ENCODE results near the gene MRAS.
"Not testable (repeated sequence)": the region's sequence is repeated elsewhere in the genome, so short reads cannot be mapped to it uniquely, and the experiment has no call there.

MRAS gene

DNA sequence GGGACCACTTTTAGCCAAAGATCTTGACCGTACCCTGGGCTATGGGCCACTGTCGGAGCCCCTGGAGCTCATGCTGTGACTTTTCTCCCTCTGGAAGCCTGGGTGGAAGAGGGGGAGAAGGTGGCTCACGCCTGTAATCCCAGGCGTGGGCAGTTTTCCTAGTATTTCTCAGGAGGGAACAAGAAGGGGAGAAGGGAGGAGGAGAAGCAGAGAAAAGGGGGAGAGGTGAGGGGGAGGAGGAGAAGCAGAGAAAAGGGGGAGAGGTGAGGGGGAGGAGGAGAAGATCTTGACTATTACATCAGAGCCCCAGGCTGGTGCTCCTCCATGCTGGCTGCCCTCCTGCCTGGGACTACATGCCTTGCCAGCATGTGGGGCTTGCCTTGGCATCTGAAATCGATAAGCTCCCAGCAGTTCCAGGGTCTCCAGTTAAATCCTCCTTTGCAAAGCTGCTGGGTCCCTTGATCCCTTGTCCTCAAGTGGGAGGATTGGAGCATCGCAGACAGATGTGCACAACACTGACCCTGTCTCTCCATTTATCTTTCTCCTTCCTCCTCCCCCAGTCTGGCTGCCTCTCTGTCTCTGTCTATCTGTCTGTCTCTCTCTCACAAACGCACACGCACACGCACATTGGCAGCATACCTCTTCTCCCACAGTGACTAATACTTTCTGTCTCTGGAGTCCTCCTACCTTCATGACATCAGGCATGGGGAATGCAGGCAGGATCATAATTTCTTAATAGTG, 41.6 kb downstream of the MRAS start:
- peak; percentile 87 for DNase-seq (ENCODE audit: low spot score)

DNA sequence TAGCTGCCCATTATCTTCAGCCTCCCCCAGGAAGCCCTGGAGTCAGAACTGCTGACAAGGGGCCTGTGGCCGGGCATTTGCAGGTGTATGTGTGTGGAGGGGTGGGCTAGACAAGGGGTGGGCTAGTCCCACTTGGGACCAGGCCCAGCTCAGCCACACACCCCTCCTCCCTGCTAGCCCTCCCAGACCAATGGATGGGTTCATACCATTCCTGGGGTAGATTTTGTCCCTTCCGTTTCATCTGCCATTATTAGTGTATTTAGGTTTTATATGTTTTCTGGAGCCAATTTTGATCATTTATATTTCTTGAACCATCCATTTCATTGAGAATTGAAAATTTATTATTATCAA, 42.2 kb downstream of the MRAS start:
- DNase-seq (ENCODE audit: low spot score): no peak

DNA sequence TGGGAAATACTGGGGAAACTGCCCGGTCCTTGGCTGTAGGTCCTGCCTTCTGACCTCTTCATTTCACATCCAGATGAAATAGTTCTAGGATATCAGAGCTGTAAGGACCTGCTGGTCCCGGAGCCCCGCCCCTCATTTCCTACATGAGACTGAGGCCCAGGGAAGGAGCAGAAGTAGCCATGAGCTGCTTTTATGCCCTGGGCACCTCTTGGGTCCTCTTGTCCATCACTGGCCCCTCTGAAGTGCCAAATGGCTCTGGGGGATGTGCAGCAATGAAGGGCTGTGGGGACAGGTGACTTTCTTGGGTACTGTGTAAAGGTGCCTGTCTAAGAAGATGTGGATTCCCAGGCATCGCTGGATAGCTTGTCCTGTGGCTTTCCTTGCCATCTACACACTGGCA, 45.8 kb downstream of the MRAS start:
- no peak for DNase-seq (ENCODE audit: low spot score)

DNA sequence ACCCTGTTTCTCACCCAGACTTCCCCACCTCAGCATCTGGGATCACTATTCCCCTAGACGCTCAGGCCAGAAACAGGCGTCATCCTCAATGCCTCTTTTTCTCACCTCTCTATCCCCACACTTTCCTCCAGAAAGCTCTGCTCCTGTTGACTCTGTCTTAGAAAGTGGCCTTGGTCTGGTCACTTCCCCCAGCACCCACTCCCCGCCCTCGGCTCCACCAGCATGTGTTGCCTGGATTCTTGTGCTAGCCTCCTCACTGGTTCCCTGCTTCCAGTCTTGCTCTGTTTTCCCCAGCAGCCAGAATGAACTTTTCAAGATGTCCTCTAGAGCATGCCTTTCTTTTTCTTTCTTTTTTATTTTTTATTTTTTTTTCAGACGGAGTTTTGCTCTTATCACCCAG, 46.3 kb downstream of the MRAS start:
- DNase-seq (ENCODE audit: low spot score): no peak

DNA sequence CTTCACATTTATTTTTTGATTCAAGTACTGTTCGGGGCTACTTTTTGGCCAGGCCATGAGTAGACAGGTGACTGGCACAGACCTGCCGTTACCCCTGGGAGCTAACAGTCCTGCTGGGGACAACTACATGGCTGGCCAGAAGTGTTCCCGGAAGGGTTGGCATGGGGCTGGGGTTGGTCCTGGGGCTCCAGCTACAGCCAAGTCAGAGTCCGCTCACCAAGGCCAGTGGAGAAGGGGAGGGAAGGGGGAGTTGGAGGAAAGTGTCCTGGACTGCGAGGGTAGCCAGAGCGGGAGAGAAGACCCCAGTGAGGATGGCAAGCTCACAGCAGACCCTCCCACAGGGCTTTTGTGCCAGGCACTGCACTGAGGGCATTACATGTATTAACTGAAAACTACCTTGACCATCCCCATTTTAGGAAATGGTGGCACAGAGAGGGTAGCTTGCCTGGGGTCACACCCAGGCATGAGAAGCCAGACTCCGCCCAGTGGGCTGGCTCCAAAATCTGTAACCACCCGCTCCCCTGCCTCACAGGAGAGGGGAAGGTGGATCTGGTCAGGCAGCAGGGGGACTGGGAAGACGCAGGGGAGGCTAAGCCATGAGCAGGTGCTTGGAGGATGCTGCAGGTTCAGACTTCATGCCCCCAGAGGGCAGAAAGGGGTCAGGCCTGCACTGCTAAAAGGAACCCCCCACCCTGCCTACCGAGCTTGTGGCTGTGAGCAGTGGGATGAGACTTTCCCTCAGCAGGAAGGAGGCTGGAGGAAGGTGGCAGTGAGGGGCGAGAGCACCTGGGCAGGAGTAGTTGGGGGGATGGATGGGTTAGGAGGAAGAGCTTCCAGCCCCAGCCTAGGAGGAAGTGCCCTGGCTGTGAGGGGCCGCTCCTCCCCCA, 47.7 kb downstream of the MRAS start:
- no peak for DNase-seq (ENCODE audit: low spot score)

DNA sequence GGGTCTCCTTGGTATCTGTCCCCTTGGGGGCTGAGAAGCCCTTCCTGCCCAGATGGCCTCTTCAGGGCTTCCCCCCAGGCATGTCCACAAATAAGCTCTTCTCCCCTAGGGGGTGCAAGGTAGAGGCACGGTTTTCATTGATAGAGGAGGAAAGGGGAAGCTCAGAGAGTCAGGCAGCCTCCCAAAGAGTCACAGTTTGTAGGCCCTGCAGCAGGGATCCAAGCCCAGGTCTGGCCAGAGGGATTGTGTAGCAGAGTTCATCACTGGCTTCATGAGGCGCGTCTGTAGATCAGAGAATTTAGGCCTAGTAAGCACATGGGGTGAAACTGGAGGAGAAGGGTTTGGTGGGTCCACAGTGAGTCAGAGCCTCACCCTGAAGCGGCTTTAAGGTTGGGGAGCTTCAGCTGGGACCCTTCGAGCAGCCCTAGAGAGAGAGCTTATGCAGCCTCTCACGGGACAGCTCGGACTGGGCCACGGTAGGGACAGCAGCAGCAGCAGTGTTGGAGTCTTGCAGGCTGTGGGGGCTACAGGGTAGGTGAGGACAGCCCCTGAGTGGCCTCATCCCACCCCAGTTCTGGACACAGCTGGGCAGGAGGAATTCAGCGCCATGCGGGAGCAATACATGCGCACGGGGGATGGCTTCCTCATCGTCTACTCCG, 48.5 kb downstream of the MRAS start:
- no peak for DNase-seq (ENCODE audit: low spot score)

DNA sequence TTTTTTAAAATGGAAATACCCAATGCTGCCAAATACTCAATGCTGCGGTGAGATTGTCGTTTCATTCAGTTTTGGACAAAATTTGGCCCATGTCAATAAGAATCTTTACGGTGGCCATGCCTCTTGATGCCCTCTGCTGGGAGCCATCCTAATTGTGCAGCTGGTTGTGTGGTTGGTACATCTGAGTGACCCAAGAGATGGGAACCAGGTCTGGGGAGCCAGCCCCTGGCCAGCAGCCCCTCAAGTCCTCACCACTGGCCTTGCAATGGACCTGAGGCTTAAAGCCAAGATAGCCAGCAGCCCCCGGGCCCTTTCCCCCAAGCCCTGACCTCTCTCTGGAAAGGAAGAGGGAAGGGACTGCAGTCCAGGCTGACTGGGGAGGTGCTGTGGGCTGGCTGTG, 49.6 kb downstream of the MRAS start:
- no peak for DNase-seq (ENCODE audit: low spot score)

DNA sequence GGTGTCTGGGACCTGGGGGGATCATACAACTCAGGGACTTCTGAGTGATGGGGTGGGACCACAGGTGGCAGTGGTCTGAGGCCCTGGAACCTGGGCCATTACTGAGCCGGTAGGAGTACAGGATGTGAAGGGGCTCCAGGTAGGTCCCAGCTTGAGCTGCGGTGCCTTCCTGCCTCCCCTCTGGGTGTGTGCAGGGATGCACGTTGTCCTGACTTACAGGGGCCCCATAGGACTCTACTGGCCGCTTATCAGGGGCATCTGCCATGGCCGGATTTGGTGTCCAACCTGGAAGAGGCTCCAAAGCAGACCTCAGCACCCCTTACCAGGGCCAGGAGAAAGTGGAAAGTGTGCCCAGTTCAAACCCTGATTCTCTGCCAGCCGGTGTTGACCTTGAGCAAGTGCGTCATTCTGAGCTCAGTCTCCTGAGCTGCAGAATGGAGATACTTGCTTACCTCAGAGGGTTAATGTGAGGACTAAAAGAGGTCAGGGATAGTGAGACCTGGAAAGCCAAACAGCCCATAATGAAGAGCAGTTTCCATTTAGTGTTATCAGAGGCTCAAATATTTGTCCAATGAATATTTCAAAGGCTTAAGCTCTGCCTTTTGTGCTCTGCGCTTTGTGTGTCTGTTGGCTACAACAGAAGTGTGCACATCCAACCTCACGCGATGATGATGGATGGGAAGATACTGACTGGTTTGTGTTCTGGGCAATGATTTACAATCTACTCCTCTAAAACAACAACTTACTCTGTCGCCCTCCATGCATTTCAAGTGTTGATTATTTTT, 50.6 kb downstream of the MRAS start:
- DNase-seq (ENCODE audit: low spot score): no peak

DNA sequence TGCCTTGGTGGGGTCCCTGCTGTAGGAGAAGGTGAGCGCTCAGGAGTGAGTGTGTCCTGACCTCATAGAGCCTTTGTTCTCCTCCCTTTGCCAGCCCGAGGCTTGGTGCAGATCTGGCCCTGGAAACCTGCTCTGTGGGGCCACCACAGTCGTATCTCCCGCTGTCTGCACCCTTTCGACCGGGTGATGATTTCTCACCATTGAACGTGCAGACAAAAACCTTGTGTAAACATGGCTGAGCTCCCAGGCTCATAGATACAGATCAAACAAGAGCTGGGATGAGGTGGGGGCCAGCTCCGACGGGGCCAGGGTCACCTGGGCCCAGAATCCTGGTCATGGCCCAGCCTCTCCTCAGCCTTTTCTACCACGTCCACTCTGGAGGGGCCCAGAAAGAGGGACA, 51.4 kb downstream of the MRAS start:
- no peak for DNase-seq (ENCODE audit: low spot score)

DNA sequence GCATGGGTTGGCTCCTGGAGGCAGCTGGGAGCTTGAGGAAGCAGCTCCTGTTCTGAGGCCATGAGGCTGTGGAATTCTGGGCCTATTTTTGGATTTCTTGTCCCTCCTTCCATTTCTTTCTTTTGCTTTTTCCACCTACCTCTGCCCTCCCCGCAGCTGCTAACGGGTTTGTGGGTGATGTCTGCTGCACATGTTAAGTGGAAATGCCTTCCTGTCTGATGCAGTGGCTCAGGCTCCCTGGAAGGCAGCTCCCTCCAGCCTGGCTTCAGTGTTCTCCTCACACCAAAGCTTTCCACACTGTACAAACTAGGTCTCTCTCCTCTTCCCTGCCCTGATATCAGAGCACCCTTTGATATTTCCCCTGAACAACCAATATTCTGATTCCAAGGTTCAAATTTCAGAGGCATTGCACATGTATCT, 52.3 kb downstream of the MRAS start:
- DNase-seq (ENCODE audit: low spot score): no peak

DNA sequence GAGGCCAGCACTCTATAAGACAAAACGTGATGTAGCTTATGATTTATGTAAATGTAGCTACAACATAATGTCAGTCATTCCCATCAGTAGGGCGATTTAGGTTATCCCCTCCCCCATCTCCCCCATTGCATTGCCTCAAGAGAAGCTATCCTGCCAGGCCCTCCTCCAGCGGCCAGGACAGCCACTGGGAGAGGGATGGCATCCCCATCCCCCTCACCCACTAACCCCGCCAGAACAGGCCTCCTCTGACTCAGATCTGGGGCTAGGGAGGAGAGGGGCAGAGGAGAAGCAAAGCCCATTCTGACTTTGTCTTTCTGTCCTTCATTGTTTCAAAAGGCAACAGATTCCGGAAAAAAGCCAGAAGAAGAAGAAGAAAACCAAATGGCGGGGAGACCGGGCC, 53.5 kb downstream of the MRAS start:
- DNase-seq (ENCODE audit: low spot score): no peak

DNA sequence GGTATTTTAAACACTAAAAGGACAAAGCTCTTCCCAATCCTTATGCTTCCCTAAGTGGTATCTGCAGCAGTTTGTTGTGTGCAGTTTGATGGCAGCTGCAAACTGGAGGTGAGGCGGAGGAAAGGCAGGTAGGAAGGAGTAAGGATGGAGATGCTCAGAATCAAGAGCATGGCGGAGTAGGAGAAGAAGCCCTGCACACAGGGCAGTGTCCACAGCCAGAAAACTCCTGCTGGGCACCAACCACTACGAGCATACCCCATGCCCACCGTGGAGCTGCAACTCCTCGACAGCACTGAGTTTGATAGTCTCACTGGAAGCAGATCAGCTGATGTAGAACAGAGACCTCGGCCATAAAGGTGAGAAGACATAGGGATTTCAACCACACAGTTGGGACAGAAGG, 55.7 kb downstream of the MRAS start:
- no peak for DNase-seq (ENCODE audit: low spot score)

DNA sequence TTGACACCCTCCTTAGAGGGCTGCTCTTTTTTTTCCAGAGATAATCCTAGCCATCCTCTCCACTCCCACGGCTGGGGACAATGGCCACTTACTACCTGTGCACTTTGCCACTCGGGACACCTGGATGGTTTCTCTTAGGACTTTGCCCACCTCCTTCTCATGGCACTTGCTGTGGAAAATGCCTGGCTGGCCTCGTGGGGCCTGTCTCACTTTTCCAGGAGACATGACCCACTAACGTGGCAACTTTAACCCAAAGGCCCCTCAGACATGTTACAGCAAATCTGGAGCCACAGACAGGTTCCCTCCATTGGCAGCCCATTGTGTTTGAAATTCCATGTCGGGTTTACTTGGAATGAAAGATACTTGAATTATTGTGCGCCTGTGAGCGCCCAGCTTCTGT, 56.6 kb downstream of the MRAS start:
- no peak for DNase-seq (ENCODE audit: low spot score)

DNA sequence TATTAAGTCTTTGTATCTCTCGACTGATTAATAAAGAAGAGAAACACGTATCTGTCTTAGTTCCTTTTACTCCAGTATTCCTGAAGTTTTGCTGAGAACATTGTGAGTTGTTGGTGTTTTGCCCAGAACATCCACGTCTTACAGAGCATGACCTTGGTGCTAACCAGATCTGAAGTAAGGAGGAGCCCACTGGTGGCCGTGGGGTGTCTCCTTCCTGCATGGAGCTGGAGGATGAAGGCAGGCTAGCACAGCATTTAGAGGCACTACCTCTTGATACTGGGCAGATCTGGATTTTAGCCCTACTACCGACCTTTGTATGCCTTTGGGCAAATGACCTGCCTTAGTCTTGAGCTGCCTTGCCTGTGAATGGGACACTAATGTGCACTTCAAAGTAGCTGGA, 57.1 kb downstream of the MRAS start:
- DNase-seq (ENCODE audit: low spot score): no peak

DNA sequence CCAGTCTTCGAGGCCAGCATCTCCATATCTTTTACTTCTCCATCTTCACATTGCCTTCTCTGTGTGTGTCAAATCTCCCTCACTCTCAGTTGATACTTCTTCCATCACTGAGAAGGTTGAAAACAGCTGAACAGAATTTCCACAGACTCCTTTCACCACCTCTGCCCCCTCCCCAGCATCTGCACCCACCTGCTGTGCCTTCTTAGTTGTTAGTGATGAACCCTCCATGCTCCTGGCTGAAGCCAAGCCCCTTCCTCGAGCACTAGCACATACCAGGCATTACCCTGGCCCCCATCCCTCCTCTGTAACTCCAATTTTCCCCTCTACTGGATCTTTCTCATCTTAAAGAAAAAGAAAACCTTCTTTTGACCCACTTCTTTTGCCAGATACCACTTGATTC, 58.2 kb downstream of the MRAS start:
- DNase-seq (ENCODE audit: low spot score): no peak

DNA sequence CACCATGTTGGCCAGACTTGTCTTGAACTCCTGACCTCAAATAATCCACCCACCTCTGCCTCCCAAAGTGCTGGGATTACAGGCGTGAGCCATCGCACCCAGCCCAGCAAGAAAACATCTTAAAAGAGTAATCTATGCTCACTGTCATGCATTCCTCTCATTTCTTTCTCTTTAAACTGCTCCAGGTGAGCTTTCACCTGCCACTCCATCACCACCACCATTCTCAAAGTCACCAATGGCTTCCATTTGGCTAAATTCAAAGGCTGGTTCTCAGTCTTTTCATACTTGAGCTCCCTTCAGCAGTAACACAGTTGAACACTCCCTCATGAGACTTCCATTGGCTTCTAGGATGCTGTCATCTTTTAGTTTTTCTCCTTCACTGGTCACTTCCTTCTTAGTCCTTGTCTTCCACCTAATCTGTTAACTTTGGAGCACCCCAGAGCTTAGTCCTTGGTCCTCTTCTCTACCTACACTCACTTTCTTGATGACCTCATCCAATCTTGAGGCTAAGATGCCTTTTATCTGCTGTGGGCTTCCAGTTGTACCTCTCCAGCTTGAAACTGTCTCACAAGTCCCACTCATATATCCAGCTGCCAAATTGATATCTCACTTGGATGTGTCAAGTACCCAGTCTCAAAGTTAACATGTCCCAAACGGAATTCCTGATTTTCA, 59.0 kb downstream of the MRAS start:
- DNase-seq (ENCODE audit: low spot score): no peak

DNA sequence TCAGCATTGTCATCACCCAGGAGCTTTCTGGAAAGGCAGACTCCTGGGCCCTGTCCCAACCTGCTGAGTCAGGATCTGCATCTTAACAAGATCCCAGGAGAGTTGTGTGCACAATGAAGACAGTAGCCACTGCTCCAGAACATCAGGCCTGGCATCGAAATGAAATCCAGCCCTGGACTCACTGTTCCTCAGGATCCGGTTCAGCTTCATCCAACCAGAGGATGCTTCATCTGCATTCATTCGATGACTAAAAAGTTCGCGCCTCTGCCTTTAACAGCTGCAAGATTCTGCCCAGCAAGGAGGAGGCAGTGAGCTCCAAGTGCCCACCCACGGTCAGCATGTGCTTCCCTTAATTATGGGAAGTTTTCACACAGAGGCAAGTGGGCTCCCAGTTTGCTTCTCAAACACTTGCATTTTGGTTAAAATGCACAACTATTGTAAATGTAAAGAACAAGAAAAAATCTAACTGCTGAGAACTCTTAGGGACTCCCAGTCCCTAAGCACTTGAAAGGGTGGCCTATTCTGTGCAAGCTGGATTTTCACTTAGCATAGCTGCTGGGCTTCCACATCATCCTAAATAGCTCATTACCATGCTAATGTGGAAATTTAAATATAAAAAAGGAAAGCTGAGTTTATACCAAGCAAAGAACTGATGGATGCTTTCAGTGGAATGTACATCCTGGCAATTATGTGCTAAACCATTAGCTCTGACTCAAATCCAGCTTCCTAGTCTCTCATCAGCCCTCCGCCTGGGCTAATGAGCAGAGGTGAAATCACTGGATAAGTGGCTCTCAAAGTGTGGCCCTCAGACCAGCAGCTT, 60.6 kb downstream of the MRAS start:
- no peak for DNase-seq (ENCODE audit: low spot score)

DNA sequence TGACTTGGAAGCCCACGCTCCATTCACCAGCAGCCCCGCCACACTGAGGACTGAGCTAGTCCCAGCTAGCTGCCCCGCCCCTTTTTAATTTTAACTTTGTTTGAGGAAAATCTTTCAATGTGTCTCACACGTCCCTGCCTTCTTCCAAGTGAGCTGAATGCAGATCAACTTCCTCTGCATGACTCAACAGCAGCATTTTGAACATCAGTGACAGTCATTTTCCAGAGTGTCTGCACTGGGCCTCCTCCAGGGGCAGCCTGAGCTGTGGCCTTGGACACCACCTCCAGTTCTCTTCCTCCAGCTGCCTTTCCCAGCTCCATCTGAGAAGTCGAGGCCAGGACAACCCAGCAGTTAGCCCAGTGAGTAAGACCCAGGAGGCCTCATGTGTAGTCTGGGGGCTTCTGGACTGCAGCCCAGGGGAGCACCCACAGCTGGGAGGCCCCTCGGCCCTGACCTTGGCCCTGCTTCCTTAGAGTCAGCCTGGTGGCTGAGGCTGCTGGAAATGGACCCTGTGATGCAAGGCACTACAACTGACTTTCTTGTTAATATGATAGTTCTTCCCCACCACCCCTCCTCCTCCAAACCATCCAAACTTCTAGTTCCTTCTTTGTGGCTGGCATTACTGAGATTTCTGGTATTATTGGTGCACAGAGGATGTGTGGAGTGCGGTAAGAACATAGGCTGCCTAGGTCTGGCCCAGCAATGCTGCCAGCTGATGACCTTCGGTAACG, 64.6 kb downstream of the MRAS start:
- DNase-seq (ENCODE audit: low spot score): peak; percentile 47

DNA sequence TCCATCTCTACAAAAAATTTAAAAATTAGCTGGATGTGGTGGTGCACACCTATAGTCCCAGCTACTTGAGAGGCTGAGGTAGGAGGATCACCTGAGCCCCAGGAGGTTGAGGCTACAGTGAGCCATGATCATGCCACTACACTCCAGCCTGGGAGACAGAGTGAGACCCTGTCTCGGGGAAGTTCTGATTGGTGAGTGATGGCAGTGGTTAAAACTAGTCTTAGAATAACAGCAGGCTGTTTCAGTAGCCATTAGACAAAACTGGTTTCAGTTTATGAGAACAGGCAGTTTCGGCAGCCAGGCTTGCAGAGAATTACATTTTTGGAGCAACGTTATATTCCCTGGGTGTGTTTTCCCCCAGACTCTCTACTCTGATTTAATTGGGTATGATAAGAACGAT, 67.9 kb downstream of the MRAS start:
- not testable (repeated sequence) for DNase-seq (ENCODE audit: low spot score)

DNA sequence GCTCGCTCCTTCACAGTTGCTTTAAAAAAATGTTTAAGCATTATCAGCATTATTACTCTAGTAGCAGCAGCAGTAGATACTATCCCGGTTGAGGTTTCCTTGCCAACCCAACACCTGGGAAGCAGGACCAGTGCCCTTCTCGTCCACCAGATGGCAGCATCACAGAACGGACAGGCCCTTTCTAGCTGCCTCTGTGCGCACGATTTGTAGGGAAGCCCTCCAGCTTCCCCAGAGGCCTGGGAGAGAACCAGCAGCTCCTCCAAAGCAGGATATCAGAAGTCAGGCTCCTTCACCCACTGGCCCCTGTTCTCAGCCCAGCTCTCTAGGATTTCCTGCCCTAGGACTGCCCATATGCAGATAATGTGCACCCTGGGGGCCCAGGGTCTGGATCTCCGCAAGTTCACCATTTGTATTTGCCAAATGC, 69.2 kb downstream of the MRAS start:
- peak; percentile 85 for DNase-seq (ENCODE audit: low spot score)

All from hepatic stellate cell (primary cell).